Lower leg skin (tissue), 4 donors: Measurements from ENCODE around the gene MRGPRG. TPM values are rescaled to one million over a fixed set of nuclear protein-coding genes. Genes with fewer than 3 reads are reported as not detected.
"Not testable (repeated sequence)": the region's sequence is repeated elsewhere in the genome, so short reads cannot be mapped to it uniquely, and the experiment has no call there.

Experiments used
- DNase-seq, 2 donors: peaks; one replicate each; pipeline ENCODE4 v3.0.0-alpha.2; 2019; ENCODE audit warnings: low spot score in 2 of 2
- H3K4me3 ChIP-seq: fragments of 200-600 bp; sonication (generic); 2 replicates; pipeline ENCODE4 v1.5.1; 2017; ENCODE audit warnings: mild to moderate bottlenecking, low read depth; ENCODE audit not compliant: poor library complexity, severe bottlenecking
- POLR2A ChIP-seq, 2 donors: fragments of 450-650 bp; IDR thresholded peaks; one replicate each; pipeline ENCODE4 v1.6.1; 2016 to 2017; ENCODE audit warnings: antibody characterized with exemption in 2 of 2, mild to moderate bottlenecking in 1 of 2, moderate library complexity in 1 of 2
- WGBS, 2 donors: methylation state at CpG; one replicate each; pipeline ENCODE4 v1.1.5; 2018; 5-methylcytosine and 5-hydroxymethylcytosine counted together
- intact Hi-C: fragments of 100-400 bp; cut with DNase I; formaldehyde crosslinking; loops from one replicate; pipeline ENCODE4 v1.15.0; 2023; ENCODE audit warnings: low total_unique reads
- total RNA-seq, 4 donors: library from RNA; depleted of rRNA; stranded (reverse); fragments of >200 nt; gene quantifications; one replicate each; pipeline ENCODE4 v1.1.0, GENCODE V29; 2016
- TF ChIP-seq, protein P1 (sequence below), 3 donors: fragments of 450-650 bp; IDR thresholded peaks; one replicate each; pipeline ENCODE4 v1.5.1; 2016; ENCODE audit warnings: antibody characterized with exemption in 3 of 3, mild to moderate bottlenecking in 3 of 3, moderate library complexity in 2 of 3

MRGPRG gene
- total RNA-seq, 4 donors from 2014 or later = not detected

DNA sequence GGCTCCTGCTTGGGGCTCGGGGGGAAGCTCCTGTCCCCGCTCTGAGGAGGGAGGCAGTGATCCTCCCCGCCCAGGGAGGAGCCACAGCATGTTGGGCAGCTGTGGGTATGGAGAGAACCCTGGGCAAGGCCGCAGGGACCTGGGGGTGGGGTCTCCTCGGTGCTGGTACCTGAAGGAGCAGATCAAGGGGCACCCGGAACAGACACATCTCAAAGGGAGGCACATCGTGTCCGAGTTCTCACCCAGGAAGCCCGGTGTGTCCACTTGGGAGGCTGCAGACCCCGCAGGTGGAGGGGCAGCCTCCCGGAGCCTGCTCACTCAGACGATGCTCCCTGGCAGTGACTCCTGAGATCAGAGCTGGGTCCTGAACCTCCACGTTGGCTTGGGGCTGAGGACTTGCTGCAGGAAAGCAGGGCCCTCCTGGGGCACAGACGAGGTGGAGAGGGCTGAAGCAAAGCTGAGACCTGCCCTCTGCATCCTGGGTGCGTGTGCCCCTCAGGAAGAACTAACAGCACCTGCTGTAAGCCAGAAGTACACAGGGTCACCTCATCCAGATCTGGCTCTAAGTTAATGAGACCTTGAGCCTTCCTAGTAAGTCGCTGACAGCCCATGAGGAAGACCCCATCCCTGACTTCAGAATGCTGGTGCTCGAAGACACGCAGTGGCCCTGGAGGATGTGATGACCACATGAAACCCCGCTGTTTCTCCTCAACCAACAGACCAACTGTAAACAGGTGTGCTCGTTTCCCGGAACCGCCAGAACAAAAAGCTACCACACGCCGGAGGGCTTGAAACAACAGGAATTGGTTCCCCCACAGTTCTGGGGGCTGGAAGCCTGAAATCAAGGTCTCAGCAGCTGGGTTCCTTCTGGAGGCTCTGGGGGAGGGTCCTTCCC lies 47.6 kb downstream of the MRGPRG start:
- intact Hi-C loops = no loop called here
- no peak for DNase-seq
- WGBS, 2 donors = 85 to 90% methylated on average over 15 to 21 of the region's 24 CpGs
- no peak for TF ChIP-seq POLR2A (IDR thresholded peaks at IDR 0.05)
- TF ChIP-seq, protein P1, sequence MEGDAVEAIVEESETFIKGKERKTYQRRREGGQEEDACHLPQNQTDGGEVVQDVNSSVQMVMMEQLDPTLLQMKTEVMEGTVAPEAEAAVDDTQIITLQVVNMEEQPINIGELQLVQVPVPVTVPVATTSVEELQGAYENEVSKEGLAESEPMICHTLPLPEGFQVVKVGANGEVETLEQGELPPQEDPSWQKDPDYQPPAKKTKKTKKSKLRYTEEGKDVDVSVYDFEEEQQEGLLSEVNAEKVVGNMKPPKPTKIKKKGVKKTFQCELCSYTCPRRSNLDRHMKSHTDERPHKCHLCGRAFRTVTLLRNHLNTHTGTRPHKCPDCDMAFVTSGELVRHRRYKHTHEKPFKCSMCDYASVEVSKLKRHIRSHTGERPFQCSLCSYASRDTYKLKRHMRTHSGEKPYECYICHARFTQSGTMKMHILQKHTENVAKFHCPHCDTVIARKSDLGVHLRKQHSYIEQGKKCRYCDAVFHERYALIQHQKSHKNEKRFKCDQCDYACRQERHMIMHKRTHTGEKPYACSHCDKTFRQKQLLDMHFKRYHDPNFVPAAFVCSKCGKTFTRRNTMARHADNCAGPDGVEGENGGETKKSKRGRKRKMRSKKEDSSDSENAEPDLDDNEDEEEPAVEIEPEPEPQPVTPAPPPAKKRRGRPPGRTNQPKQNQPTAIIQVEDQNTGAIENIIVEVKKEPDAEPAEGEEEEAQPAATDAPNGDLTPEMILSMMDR (IDR thresholded peaks at IDR 0.05) = no peak
- H3K4me3 ChIP-seq = no peak overlapping the region

DNA sequence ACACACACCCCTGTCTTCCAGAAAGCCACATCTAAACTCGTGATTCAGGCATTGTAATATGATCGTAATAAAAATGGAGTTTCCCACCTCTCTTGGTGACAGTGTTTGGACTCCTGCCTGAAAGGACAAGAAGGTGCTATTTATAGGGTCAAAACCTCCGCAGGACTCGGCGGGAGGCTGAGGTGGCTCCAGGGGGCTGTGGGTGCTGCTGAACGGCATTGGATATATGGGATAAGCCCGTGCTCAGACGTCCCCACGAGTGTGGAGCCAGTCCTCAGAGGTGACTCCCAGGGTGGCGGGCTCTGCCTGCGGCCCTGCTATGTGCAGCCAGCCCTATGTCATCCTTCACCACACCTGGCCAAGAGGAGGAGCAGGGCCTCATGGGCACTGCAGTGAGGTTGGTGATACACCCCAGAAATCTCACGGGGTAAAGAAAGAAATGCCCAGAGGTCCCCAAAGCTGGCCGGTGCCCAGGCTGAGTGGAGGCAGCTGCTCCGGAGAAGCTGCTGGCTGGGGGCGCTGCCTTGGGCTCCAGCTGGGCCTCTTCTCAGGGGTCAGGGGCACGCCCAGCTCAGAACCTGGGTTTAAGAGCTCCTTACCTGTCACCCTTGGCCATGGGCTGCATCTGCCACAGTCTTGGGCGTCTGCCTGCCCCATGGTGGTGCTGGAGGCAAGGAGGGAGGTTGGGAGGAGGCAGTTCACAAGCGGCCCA lies 48.4 kb downstream of the MRGPRG start:
- DNase-seq = no peak
- intact Hi-C loops = no loop called here
- no peak for TF ChIP-seq POLR2A (IDR thresholded peaks at IDR 0.05)
- TF ChIP-seq, protein P1 (IDR thresholded peaks at IDR 0.05) = no peak
- 47 to 56% methylated on average over 14 to 18 of the region's 18 CpGs for WGBS, 2 donors
- no peak overlapping the region for H3K4me3 ChIP-seq

- intact Hi-C loops = no loop called here
- no peak for DNase-seq
- 1 to 5% methylated on average over 24 to 31 of the region's 31 CpGs for whole genome bisulfite sequencing, 2 donors
- no peak for TF ChIP-seq POLR2A (IDR thresholded peaks at IDR 0.05)
- TF ChIP-seq, protein P1 (IDR thresholded peaks at IDR 0.05) = no peak
- H3K4me3 ChIP-seq = no peak overlapping the region
Observed at GRCh38 chr11:3169255-3170043, 49.2 kb downstream of the MRGPRG start.

DNA sequence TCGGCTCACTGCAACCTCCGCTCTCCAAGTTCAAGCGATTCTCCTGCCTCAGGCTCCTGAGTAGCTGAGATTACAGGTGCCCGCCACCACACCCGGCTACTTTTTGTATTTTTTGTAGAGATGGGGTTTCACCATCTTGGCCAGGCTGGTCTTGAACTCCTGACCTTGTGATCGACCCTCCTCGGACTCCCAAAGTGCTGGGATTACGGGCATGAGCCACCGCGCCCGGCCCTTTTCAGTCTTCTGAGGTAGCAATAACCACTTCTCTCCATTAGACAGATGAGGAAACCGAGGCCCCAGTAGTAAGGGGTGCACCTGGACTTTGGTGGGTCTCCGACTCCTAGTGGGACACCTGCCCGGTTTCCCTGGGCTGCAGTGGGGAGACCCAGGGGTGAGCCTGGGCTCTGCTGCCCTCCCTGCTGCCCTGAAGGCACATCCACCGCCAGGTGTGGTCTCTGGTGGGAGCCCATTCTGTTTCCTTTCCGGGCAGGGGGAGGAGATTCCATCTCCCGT lies 49.8 kb downstream of the MRGPRG start:
- intact Hi-C loops, DNase-seq, H3K4me3 ChIP-seq: not testable (repeated sequence)
- WGBS, 2 donors = 67 to 72% methylated on average over 17 of the region's 17 CpGs

Other genes starting within 250 kb of the MRGPRG start
- 10 to 100 TPM; 67.2 to 99.0 (median 82.4) TPM for gene NAP1L4, start 226.5 kb downstream of the MRGPRG start, total RNA-seq
- gene CARS1, start 161.4 kb downstream of the MRGPRG start, total RNA-seq = 10 to 100 TPM; 56.7 to 63.0 (median 60.7) TPM
- gene OSBPL5, start 53.5 kb downstream of the MRGPRG start, total RNA-seq = 10 to 100 TPM; 39.0 to 77.4 (median 64.2) TPM
- not detected for gene MRGPRE, start 13.6 kb upstream of the MRGPRG start, total RNA-seq
- 10 to 100 TPM in 3 of 4 donors, 1 to 10 TPM in 1; 8.7 to 25.4 (median 11.1) TPM for gene ZNF195, start 160.3 kb upstream of the MRGPRG start, total RNA-seq